Measurements from ENCODE around the gene SMIM35.

DNA sequence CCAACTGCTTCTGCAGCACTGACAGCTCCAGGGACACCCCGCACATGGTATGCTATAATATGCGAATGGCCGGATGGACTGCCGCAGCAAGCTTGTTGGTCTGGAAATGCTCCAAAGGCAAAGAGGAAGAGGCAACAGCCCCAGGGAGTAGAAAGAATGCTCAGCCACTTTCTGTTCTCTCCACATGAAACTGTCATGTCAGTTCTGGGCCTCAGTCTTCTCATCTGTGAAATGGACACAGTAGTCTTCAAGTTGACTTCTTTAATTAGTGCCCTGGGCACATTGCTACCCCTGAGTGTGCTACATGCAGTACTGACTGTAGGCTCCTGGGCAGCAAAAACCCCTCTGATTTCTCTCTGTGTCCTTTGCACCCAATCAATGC lies 80.6 kb downstream of the SMIM35 start:
- TF ChIP-seq ZBTB17 (tag by site-specific recombination; IDR thresholded peaks at IDR 0.05) (no peak), ZNF221 (tag by site-specific recombination; IDR thresholded peaks at IDR 0.05; ENCODE audit: borderline replicate concordance) (no peak)
- TF ChIP-seq, protein P1, sequence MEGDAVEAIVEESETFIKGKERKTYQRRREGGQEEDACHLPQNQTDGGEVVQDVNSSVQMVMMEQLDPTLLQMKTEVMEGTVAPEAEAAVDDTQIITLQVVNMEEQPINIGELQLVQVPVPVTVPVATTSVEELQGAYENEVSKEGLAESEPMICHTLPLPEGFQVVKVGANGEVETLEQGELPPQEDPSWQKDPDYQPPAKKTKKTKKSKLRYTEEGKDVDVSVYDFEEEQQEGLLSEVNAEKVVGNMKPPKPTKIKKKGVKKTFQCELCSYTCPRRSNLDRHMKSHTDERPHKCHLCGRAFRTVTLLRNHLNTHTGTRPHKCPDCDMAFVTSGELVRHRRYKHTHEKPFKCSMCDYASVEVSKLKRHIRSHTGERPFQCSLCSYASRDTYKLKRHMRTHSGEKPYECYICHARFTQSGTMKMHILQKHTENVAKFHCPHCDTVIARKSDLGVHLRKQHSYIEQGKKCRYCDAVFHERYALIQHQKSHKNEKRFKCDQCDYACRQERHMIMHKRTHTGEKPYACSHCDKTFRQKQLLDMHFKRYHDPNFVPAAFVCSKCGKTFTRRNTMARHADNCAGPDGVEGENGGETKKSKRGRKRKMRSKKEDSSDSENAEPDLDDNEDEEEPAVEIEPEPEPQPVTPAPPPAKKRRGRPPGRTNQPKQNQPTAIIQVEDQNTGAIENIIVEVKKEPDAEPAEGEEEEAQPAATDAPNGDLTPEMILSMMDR (tag by site-specific recombination; IDR thresholded peaks at IDR 0.05): no peak
- TF ChIP-seq, protein P2, sequence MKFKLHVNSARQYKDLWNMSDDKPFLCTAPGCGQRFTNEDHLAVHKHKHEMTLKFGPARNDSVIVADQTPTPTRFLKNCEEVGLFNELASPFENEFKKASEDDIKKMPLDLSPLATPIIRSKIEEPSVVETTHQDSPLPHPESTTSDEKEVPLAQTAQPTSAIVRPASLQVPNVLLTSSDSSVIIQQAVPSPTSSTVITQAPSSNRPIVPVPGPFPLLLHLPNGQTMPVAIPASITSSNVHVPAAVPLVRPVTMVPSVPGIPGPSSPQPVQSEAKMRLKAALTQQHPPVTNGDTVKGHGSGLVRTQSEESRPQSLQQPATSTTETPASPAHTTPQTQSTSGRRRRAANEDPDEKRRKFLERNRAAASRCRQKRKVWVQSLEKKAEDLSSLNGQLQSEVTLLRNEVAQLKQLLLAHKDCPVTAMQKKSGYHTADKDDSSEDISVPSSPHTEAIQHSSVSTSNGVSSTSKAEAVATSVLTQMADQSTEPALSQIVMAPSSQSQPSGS (tag by site-specific recombination; IDR thresholded peaks at IDR 0.05; ENCODE audit: low read depth): no peak
